Dendritic cell treated with granulocyte-macrophage colony-stimulating factor and Interleukin-4, amounts not matched to agents 40 ng/mL and 50 ng/mL, for 4 days (primary cell): ENCODE results near the gene CYP3A4.
"Not testable (repeated sequence)": the region's sequence is repeated elsewhere in the genome, so short reads cannot be mapped to it uniquely, and the experiment has no call there.

Experiments
- H3K27ac Mint-ChIP-seq: one replicate; pipeline ENCODE4 v1.8.0; 2022; ENCODE audit warnings: mild to moderate bottlenecking, mixed read lengths
- H3K27me3 Mint-ChIP-seq: one replicate; pipeline ENCODE4 v1.8.0; 2022; ENCODE audit warnings: mild to moderate bottlenecking, mixed read lengths
- H3K36me3 Mint-ChIP-seq: one replicate; pipeline ENCODE4 v1.8.0; 2022; ENCODE audit warnings: low read depth, mixed read lengths
- H3K4me1 Mint-ChIP-seq: one replicate; pipeline ENCODE4 v1.8.0; 2022; ENCODE audit warnings: low read depth, mixed read lengths
- H3K4me3 Mint-ChIP-seq: one replicate; pipeline ENCODE4 v1.8.0; 2022; ENCODE audit warnings: mild to moderate bottlenecking, moderate library complexity, mixed read lengths
- H3K9me3 Mint-ChIP-seq: one replicate; pipeline ENCODE4 v1.8.0; 2022; ENCODE audit warnings: mixed read lengths
- intact Hi-C: fragments of 100-400 bp; cut with micrococcal nuclease; formaldehyde crosslinking; loops from one replicate; pipeline ENCODE4 v1.15.0; 2022

Gene CYP3A4

GRCh38 chr7:99785654-99786053 lies 1.7 kb upstream of the CYP3A4 start:
- intact Hi-C loops, H3K27ac Mint-ChIP-seq, H3K36me3 Mint-ChIP-seq, H3K4me3 Mint-ChIP-seq, H3K9me3 Mint-ChIP-seq, H3K4me1 Mint-ChIP-seq: not testable (repeated sequence)
- peaks cover 16% of the 10 kb centered on the region for H3K27me3 Mint-ChIP-seq

- Mint-ChIP-seq H3K9me3 (no peaks in the 10 kb centered on the region), H3K36me3 (no peaks in the 10 kb centered on the region), H3K4me3 (no peak overlapping the region), H3K27me3 (peaks cover 13% of the 10 kb centered on the region), H3K27ac (no peak overlapping the region), H3K4me1 (no peaks in the 10 kb centered on the region)
- intact Hi-C loops = no loop called here
Measured at GRCh38 chr7:99782012-99782953, 1.7 kb downstream of the CYP3A4 start.

DNA sequence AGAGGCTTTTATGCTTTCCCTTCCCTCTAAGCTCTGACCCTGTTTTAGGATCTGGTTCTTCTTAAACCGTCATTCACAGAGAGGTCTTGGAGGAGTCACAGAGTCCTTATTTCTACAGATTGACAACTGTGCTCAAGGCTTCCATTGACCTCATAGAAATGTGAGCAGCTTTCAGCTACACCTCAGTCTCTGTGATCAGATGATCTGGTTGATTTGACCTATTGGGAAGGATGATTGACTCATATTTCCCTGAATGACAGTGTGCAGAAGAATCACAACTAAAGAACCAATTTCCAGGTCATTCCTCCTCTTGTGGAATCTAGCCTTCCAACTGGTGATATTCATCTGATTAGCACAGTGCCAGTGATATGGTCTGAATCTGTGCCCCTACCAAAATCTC lies 3.4 kb downstream of the CYP3A4 start:
- Mint-ChIP-seq H3K9me3 (no peaks in the 10 kb centered on the region), H3K27ac (no peak overlapping the region), H3K4me1 (no peaks in the 10 kb centered on the region), H3K36me3 (no peaks in the 10 kb centered on the region), H3K4me3 (no peak overlapping the region), H3K27me3 (peaks cover 16% of the 10 kb centered on the region)
- intact Hi-C loops = no loop called here

- Mint-ChIP-seq H3K9me3 (no peaks in the 10 kb centered on the region), H3K36me3 (no peaks in the 10 kb centered on the region), H3K27ac (no peak overlapping the region), H3K4me3 (no peak overlapping the region), H3K4me1 (no peaks in the 10 kb centered on the region), H3K27me3 (peaks cover 19% of the 10 kb centered on the region)
- intact Hi-C loops = no loop called here
Measured at GRCh38 chr7:99779949-99780348, 4.0 kb downstream of the CYP3A4 start.

GRCh38 chr7:99778880-99779279 lies 5.1 kb downstream of the CYP3A4 start:
- Mint-ChIP-seq H3K4me1 (no peaks in the 10 kb centered on the region), H3K36me3 (no peaks in the 10 kb centered on the region), H3K27ac (no peak overlapping the region), H3K9me3 (no peaks in the 10 kb centered on the region), H3K27me3 (peaks cover 20% of the 10 kb centered on the region), H3K4me3 (no peak overlapping the region)
- intact Hi-C loops = no loop called here

- H3K9me3 Mint-ChIP-seq, intact Hi-C loops, H3K4me3 Mint-ChIP-seq, H3K27ac Mint-ChIP-seq, H3K36me3 Mint-ChIP-seq, H3K4me1 Mint-ChIP-seq: not testable (repeated sequence)
- peaks cover 29% of the 10 kb centered on the region for H3K27me3 Mint-ChIP-seq
Measured at GRCh38 chr7:99773395-99773794, 10.6 kb downstream of the CYP3A4 start.

GRCh38 chr7:99772565-99772964 lies 11.4 kb downstream of the CYP3A4 start:
- Mint-ChIP-seq H3K36me3 (no peaks in the 10 kb centered on the region), H3K9me3 (no peaks in the 10 kb centered on the region), H3K4me3 (no peak overlapping the region), H3K4me1 (no peaks in the 10 kb centered on the region), H3K27me3 (peaks cover 29% of the 10 kb centered on the region), H3K27ac (no peak overlapping the region)
- intact Hi-C loops = no loop called here

DNA sequence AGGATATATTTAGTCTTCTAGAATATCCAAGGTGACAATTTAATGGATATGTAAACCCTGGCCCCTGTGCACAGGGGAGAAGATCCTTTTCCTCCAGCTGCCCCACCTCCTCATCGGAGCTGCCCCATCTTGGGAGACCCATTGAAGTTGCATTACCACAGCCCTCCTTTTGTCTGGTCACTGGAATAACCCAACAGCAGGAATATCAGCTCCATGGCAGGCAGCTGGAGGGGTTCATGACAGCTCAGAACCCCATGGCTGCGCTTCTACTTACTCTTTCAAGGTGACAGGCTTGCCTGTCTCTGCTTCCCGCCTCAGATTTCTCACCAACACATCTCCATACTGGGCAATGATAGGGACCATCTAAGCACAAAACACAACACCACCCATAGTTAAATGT lies 14.5 kb downstream of the CYP3A4 start:
- H3K4me3 Mint-ChIP-seq, H3K36me3 Mint-ChIP-seq, H3K9me3 Mint-ChIP-seq, H3K27ac Mint-ChIP-seq, H3K4me1 Mint-ChIP-seq, intact Hi-C loops: not testable (repeated sequence)
- H3K27me3 Mint-ChIP-seq = peaks cover 14% of the 10 kb centered on the region

- Mint-ChIP-seq H3K36me3 (no peaks in the 10 kb centered on the region), H3K27me3 (peaks cover 11% of the 10 kb centered on the region), H3K4me1 (no peaks in the 10 kb centered on the region), H3K4me3 (no peak overlapping the region), H3K9me3 (no peaks in the 10 kb centered on the region), H3K27ac (no peak overlapping the region)
- intact Hi-C loops = no loop called here
Measured at GRCh38 chr7:99768471-99768870, 15.5 kb downstream of the CYP3A4 start.

DNA sequence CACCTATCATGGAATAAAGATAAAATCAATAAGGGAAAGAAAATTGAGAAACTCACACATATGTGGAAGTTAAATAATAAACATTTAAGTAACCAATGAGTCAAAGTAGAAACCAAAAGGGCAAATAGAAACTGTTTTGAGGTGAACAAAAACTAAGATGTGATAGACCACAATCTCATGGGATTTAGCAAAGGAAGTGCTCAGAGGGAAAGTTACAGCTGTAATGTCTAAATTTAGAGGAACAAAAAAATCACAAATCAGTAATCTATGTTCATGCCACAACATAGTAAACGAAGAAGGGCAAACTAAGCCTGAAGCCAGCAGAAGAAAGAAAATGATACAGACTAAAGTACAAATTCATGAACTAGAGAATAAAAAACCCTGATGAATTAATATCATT lies 16.3 kb downstream of the CYP3A4 start:
- Mint-ChIP-seq H3K4me3 (no peak overlapping the region), H3K27ac (no peak overlapping the region), H3K4me1 (no peaks in the 10 kb centered on the region), H3K36me3 (no peaks in the 10 kb centered on the region), H3K9me3 (no peaks in the 10 kb centered on the region), H3K27me3 (peaks cover 6% of the 10 kb centered on the region)
- intact Hi-C loops = no loop called here

DNA sequence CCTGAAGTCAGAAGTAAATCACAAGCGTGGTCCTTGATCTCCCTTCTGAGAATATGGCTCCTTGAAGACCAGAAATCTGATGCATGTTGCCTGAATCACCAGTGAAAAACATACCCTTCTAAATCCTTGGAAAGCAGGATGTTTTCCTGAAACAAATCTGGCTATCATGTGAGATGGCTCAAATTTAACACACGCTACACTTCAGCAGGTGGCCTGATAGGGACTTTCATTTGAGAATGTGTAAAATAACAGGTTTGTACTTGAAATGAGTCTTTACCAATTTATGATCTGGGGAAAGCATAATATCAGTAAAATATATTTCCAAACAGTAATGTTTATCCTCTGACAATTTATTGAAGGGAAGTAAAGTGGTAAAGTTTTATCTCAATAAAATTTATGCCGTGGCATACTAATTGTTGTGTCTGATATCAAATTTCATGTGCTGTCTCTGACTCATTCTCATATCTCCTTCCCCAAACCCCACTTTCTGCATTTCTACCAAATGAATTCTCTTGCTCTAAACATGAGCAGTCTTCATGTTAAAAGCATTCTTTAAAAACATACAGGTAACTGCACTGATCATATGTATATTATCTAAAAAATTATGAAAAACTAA lies 17.4 kb downstream of the CYP3A4 start:
- Mint-ChIP-seq H3K4me1 (no peaks in the 10 kb centered on the region), H3K4me3 (no peak overlapping the region), H3K36me3 (no peaks in the 10 kb centered on the region), H3K9me3 (no peaks in the 10 kb centered on the region), H3K27me3 (peaks cover 5% of the 10 kb centered on the region), H3K27ac (no peak overlapping the region)
- intact Hi-C loops = no loop called here

DNA sequence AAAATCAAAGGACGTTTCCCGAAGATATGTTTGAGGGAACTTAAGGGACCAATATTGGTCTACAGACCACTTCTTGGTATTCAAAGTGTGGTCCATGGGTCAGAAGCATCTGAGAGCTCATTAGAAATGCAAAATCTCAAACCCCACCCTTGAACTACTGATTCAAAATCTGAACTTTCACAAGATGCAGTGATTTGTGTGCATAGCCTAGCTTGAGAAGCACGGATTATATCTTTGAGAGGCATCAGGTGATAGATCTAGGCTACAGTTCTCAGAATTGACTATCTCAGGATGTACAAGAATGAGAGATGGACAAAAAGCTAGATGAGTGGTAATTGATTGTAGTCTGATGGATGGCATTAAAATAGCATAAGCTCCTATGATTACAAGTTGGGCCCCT lies 19.5 kb downstream of the CYP3A4 start:
- peaks cover 2% of the 10 kb centered on the region for H3K27me3 Mint-ChIP-seq
- H3K4me1 Mint-ChIP-seq = no peaks in the 10 kb centered on the region
- no peaks in the 10 kb centered on the region for H3K36me3 Mint-ChIP-seq
- H3K27ac Mint-ChIP-seq = no peak overlapping the region
- H3K9me3 Mint-ChIP-seq = no peaks in the 10 kb centered on the region
- intact Hi-C loops = no loop called here
- H3K4me3 Mint-ChIP-seq = no peak overlapping the region

DNA sequence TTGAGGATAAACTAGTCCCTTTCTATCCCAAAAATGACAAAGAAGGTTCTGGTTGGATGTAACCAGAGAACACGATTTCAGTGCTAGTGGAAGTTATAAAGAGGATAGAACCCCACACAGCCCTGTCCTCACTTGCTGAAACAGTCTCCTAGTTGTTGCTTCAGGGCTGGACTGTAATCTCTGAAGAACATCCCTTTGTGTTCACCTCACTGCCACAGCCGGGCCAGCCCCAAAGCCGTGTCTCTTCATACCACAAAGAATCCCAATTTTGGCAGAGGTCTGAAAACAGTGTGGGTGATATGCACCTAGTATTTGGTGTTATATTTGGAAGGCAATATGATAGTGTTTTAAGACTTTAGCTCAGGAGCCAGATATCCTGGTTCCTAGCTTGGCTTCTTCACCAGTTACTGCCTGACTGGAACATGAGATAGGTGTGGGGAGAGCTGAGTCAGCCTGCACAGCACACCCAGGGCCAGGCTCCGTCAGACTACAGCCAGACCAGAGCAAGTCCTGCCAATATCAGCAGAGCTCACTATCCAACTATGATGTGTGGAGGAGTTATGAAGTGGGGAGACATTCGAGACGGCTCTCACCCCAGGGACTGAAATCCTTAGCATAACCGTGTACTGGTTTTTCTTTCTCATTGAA lies 21.2 kb downstream of the CYP3A4 start:
- no peak overlapping the region for H3K27ac Mint-ChIP-seq
- H3K9me3 Mint-ChIP-seq = no peaks in the 10 kb centered on the region
- no peaks in the 10 kb centered on the region for H3K4me1 Mint-ChIP-seq
- H3K36me3 Mint-ChIP-seq = no peaks in the 10 kb centered on the region
- no peak overlapping the region for H3K4me3 Mint-ChIP-seq
- H3K27me3 Mint-ChIP-seq = no peaks in the 10 kb centered on the region
- intact Hi-C loops = no loop called here

DNA sequence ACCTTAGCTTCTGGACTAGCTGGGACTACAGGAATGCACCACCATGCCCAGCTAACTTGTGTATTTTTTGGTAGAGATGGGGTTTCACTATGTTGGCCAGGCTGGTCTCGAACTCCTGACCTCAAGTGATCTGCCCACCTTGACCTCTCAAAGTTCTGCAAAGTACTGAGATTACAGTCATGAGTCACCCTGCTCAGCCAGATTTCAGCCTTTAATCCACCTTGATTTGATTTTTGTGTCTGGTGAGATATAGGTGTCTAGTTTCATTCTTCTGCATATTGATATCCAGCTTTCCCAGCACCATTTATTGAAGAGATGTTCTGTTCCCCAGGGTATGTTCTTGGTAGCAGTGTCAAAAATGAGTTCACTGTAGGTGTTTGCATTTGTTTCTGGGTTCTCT lies 28.9 kb downstream of the CYP3A4 start:
- Mint-ChIP-seq H3K4me3 (no peak overlapping the region), H3K27me3 (peaks cover 26% of the 10 kb centered on the region), H3K36me3 (no peaks in the 10 kb centered on the region), H3K27ac (no peak overlapping the region), H3K9me3 (no peaks in the 10 kb centered on the region), H3K4me1 (no peaks in the 10 kb centered on the region)
- intact Hi-C loops = no loop called here
